Caki2 (cell line): ENCODE results near the gene NTM. TPM values are rescaled to one million over a fixed set of nuclear protein-coding genes. Genes with fewer than 3 reads are reported as not detected.

Source experiments
- DNase-seq: peaks from one replicate; pipeline ENCODE4 v3.0.0-alpha.2; 2015; ENCODE audit warnings: low read depth
- in situ Hi-C: cut with HindIII; loops from 2 replicates; pipeline ENCODE4 v1.10.0; 2016; ENCODE audit warnings: low sequenced_read_pairs, low pct_unique_long_range_greater_than_20kb, mixed read lengths
- total RNA-seq: library from RNA; depleted of rRNA; stranded (reverse); fragments of >200 nt; shearing (Covaris generic); gene quantifications from 2 replicates; pipeline ENCODE4 v1.2.3, GENCODE V29; 2014; ENCODE audit warnings: low replicate concordance

Gene NTM
- total RNA-seq, 1 experiment from 2014 or later: not detected

DNA sequence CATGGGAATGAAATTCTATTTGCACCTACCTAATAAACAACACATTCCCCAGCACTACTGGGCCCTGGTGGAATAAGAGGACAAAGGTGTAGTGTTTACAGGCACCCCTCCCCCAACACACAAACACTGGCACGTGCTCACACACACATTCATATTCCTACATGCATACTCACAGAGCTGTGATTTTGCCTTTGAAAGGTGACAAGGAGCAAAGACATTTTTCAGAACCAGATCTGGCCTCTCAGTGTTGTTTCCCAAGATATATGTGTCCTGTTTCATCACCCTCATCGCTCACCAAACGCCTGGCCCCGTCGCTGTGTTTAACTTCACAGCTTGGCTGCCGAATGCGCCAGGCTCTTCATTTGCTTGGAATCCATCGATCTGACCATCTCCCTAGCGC lies 292.6 kb downstream of the NTM start:
- in situ Hi-C loops: no loop called here

DNA sequence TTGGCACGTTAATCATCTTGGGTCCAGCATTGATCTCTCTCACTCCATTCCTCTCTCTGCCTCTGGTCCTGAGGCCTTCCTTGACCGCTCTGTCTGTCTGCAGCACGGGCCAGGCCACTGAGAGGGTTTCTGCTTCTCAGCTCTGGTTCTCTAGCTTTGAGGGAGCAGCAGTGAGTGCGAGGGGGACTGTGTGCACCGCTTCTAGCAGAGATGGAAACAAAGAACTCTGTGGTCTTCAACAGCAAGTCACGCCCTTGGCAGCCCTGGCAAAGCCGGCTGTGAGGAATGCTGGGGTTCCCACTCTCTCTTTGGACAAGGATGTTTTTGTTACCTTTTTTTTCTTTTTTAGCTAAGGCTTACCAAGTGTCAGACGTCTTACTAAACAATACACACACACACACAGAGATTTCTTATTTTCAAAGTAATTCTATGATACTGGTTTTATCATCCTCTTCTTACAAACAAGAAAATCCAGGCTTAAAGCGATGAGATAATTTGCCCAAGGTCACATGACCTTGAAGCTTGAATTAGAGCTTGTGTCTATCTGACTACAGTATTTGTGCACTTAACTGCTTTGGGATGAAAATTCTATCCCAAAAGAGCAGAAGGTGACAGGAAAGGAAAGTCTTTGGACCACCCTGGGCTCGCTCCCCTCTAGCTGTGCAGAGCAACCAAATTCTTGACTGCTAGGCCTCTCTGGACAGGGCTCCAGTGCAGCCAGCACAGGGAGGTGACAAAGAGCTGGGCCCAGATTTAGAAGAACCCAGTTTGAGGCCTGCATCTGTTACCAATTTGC lies 293.2 kb downstream of the NTM start:
- DNase-seq: no peak
- in situ Hi-C loops: no loop called here

More for the DNA sequence above, 292.6 kb downstream of the NTM start:
- DNase-seq: no peak

DNA sequence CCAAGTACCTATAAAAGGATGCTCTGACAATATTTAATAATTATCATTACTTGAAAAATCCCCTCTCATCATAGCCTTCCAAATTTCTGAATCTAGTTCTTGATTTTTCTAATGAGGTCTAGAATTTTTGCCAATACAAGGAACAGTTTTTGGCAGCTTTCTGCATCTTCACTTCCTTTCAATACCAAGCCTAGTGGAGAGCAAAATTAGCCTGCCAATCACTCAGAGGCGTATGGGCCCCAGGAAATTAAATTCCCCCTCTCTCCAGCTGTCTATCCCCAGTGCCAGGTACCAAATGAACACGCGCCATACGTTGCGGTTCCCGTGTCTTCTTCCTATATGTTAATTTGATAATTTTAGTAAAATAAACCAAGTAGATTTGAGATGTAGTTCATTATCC lies 293.9 kb downstream of the NTM start:
- DNase-seq: no peak
- in situ Hi-C loops: no loop called here

DNA sequence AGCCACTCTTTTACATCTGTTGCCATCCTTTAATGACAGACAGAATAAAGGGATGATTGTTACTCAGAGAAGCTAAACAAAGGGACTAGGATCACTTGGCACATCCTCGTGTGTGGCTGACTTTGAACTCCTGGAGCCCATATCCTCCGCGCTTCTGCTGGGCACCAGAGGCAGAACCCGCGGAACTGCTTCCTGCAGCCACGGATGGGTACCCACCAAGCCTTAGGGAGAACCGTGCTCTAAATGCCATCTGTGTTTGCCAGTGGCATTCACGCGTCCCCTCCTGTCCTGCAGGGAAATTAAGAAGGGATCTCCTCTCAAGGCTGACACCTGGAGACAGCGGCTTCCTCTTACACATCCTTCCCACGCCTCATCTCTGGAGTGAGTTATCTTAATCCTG lies 294.4 kb downstream of the NTM start:
- no peak for DNase-seq
- in situ Hi-C loops: no loop called here

DNA sequence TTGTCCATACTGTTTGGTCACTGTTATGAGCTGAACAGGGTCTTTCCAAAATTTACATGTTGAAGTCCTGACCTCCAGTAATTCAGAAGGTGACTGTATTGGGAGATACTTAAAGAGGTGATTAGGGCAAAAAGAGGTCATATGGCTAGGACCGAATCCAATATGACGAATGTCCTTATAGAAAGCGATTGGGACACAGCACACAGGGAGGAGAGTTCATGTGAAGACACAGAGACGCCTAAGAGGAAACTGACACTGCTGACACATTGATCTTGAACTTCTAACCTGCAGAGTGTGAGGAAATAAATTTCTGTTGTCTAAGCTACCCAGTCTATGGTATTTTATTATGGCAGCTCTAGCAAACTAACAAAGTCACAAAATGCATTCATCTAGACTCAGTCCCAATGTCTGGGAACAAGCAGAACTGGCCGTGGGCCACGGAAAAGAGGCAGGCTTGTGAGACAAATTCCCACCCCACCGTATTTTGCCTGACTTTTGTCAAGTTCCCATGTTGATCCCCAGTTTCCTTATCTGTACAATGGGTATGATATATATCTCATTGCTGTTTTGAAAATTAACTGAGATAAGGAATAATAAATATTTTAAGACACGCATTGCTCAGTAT lies 295.0 kb downstream of the NTM start:
- DNase-seq: no peak
- in situ Hi-C loops: no loop called here

DNA sequence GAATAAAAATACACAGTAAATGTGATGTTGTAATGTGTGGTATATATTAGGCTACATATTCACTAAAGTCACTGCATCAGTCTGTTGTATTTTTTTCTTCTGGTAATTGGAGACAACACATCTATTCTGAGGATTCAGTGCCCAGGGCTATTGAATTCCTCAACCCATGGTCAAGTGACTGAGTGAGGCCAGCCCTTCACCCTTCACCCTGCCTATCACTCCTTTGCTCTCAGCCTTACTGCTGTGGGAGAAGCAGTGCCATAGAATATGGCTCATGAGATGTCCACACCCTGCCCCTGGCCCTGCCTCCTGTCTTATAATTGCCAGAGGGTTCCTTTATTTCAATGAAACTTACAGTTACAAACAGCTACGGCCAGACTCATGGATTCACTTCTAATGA lies 295.6 kb downstream of the NTM start:
- in situ Hi-C loops: no loop called here
- no peak for DNase-seq

DNA sequence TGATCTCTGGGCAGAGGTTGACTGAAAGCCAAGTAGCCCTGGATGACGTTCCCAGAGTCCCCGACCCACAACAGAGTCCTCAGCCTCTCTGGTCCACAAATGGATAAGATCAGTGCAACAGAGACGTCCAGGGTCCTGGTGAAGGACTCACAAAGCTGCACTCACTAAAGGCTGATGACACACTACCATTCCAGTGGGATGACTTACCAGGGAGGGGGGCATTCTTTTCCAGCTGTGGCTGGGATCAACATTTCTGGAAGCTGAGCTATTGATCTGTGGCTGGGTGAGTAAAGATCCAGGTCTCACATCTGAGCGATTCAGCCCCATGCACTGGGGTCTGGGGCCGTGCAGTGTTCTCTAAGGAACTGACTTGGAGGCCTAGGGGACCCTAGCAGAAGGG lies 296.2 kb downstream of the NTM start:
- in situ Hi-C loops: no loop called here
- DNase-seq: no peak

DNA sequence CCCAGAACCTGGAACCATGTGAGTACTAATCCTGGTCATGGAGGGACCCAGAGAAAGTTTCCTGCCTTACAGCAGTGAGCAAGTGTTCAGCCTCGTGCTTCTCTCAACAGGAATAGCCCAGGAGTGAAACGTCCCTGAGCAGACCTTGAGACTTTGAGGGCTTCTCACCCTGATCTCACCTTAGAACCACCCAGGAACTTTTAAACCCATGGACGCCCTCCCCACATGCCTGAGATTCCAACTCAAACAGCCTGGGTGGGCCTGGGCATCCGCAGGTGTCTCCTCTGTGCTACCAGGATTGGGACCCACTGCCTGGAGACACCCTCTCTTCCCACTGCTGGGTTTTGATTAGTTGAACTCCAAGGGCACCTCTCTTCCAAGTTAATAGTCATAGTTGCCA lies 297.2 kb downstream of the NTM start:
- in situ Hi-C loops: no loop called here
- no peak for DNase-seq

DNA sequence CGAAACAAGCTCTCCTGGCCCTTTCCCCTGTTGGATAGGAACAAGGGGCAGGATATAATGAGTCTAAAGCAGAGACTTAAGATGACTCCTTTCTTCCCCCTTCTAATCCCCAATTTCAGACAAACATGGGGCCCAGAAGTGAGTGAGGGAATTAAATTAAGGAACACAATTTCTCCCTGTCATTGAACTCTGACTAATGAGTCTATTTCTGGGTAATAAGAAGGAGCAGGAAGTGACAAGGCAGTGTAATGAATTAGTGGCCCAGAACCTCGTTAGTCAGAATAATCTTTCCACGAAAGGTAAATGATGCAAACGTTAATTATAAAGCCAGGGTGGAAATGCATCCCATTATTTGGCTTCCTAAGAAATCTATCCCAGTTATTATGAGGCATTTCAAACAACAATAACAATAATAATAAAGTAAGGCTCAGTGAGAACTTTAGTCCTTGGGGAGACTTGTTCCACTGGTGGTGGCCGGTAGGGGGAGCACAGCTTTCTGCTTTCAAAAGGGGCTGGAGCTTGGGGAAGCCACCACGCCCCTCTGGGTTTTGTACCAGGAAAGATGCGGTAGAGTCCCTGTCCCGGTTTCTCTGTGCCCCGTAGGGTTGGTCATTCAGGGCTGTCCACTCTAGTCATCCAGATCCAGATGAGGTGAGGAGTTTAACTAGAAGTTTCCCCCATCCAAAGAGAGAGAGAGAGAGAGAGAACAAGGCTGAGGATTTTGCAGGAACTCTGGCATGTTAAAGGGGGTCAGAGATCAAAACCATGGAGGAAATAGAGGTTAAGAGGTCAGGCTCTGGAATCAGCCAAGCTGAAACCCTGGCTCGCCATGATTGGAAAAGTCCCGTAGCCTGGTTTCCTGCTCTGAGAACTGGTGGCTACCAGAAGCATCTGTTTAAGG lies 298.3 kb downstream of the NTM start:
- in situ Hi-C loops: no loop called here
- DNase-seq: no peak

DNA sequence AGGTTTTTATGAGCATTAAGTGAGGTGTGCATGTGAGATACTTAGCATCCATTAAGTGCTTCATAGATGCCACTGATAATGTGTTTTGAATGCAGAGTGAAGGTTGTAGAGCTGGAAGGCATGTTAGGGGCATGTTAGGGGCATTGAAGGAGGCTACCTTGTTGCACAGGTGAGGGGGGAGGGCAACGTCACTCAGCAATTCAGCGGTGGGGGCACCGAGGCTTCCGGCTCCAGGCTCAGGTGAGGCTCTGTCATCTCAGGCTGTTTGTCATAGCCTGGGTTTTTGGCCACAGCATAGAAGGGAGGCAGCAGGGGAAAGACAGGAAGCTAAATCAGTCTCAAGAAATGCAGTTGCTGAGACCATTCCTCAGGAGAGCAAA lies 299.0 kb downstream of the NTM start:
- in situ Hi-C loops: no loop called here
- no peak for DNase-seq

DNA sequence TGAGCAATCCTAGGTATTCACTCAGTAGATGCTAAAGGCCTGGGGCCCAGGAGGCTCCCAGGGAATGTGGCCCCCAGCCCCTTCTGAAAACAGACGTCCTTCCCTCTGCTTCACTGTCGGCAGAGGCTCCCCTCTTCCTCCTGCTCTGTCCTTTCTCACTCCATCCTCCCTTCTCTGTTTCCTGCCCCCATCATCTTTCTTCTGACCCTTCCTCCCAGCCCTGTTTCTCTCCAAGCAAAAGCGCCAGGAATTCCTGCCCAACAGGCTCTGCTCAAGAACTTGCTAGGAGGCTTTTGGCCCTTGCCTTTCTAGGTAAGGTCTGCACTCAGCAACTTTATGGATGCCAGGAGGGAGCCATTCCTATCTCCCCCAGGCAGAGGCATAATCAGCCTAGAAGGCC lies 300.5 kb downstream of the NTM start:
- DNase-seq: no peak
- in situ Hi-C loops: no loop called here

DNA sequence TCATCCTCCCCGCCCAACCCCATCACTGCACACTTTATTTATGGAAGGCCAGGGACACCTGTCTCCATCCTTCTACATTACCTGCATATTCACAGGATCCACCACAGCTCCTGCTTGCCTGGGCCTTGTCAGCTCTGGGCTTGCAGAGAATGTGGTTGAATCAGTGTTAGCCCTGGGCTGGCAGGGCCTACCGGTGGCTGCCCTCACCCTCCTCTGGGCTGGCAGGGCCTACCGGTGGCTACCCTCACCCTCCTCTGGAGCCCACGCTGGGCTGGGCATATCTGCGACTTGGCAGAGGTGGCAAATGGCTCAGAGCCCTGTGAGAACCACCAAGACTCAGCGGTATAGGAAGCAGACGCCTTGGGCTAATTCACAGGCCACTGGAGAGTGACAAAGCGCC lies 300.9 kb downstream of the NTM start:
- no peak for DNase-seq
- in situ Hi-C loops: no loop called here

DNA sequence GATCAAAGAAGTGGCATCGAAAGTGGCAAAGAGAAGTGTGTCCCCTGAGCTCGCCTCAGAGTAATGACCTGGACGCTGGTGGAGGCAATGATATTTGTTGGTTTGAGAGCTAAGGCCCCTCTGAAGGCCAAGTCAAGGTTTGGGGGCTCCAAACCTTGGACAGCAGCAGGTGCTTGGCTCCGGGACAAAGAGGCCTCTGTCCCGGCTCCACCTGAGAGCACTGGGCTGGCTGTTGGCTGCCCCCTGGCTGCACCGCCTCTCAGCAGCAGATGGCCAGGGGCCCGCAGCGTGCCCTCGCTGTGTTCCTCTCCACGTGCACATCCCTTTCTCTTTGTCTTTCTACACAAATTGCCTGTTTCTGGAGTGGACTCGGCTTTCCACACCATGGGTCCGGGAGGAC lies 301.3 kb downstream of the NTM start:
- DNase-seq: no peak
- in situ Hi-C loops: no loop called here

DNA sequence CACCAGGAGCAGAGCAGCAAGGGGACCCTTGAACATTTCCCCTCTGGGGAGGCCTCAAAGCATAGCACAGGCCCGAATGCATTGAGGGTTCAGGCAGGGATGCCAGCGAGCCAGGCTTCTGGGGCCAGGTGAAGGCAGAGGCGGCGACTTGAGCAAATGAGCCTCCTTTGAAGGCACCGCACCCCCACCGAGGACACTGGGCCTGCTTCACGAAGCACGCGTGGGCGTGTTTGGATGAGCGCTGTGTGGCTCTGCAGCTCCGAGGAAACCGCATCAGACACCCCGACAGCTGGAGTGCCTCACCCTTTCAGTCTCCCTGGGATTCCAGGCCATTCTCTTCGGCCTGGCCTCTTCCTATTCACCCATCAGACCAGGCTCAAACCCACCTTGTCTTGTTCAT lies 301.8 kb downstream of the NTM start:
- in situ Hi-C loops: no loop called here
- no peak for DNase-seq

DNA sequence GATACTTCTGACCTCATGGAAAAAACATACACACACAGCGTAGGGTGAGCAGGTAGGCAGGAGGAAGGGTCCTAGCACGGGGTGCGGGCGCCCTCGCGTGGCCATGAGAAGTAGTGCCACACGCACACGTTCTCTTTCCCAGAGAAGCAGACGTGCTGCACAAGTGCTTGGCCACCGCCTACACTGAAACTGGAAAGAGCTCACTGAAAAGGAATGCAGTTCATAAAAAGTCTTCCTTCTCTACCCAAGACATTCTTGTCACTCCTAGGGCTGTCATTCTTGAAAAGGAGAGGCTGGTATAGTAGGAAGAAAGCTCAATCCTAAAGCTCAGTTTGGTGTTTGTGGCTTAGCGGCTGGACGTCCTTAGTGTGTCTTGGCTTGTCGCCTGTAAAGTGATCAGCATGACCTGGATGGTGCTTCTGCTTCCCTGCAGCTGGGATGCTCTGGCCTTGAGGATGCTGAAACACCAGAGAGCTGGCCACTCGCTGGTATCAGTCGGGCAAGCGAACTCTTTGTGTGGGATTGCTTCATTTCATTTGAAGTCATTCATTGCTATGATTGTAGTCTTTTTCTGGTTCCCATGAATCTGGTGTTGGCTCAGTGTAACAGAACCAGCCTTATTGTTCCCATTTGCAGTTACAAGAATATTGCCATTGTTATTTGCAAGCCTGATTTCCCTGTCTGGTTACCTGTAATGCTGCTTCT lies 303.8 kb downstream of the NTM start:
- in situ Hi-C loops: no loop called here
- DNase-seq: peak; percentile 37

DNA sequence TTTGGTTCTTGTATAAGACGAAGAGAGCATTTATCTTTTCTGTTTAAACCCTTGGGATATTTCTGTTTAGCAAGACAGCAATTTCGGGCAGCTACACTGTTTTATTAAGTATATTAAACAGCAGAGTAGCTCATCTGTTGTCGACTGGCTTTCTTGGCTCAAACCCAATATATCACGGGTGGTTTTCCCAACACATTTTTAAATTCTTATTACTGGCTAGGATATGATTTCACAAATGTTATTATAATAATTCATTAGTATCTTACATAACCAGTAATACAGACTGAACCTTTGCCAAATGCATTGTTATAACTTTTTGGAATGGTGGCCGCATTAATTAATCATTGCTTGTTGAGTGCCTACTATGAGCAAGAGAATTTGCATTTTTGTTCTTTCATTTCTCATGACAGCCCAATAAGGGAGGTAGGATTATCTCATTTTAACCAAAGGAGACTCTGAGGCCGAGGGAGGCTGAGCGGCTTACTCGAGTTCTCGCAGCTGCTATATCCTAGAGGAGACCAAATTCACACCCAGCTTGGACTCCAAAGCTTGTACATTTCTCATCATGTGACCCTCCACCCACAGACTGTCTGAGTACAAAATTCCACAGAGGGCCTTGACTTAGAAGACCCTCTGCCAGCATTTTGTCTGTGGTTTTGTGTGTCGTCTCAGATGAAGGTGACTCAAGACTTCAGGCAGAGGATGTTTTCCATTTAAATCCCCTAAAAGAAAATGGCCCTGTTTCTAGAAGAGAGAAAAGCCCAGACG lies 304.9 kb downstream of the NTM start:
- no peak for DNase-seq

DNA sequence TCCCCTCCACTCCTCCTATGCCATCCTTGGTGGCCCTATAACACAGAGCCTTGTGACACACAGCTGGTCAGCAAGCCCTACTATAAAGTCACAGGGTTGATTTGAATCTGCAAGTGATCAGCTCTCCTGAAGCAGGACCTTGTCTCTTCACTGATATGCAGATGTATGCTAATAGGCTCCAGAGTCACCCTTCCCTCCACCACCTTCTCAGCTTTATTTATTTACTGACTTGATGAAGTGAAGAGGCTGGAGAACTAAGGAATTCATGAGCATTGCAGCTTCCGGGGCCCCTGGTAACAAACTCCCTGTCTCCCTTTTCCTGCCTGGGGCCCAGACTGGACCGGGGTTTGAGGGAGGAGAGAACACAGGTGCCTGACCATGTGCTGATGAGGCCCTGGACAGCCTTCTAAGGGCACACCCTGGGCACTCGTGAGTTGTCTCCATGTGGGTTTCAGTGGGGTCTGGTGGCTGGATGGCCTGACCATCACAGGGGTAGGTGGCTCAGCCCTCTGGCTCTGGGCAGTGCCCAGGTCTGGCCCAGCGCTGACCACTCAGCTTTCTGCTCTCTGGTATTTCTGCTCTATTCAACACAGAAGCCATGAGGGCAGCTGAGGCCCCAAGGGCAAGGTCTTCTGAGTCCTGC lies 307.5 kb downstream of the NTM start:
- DNase-seq: no peak
- in situ Hi-C loops: no loop called here

More for the DNA sequence above, 304.9 kb downstream of the NTM start:
- in situ Hi-C loops: no loop called here
